Stimulated activated CD8-positive, alpha-beta memory T cell treated with anti-CD3 and anti-CD28 coated beads, Interleukin-7, amount 100 ng/mL, for 24 hours (primary cell): Measurements from ENCODE around the gene CABP1.
"Not testable (repeated sequence)": the region's sequence is repeated elsewhere in the genome, so short reads cannot be mapped to it uniquely, and the experiment has no call there.

ENCODE experiments used
- DNase-seq: peaks from one replicate; pipeline ENCODE4 v3.0.0-alpha.2; 2020; ENCODE audit warnings: low read depth

The CABP1 gene

GRCh38 chr12:120668091-120668867, 27.9 kb downstream of the CABP1 start:
- no peak for DNase-seq

GRCh38 chr12:120668868-120669840, 28.7 kb downstream of the CABP1 start:
- no peak for DNase-seq

DNA sequence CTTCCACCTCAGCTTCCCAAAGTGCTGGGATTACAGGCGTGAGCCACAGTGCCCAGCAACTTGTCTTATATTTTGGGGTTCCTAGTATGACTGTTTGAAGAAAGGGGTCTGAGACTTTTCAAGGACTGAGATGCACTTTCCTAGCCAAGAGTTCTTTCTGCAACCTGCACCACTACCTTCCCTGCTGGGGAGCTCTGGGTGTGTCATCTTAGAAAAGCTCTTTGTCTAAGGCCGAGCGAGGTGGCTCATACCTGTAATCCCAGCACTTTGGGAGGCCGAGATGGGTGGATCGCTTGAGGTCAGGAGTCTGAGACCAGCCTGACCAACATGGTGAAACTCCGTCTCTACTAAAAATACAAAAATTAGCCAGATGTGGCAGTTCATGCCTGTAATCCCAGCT, 29.8 kb downstream of the CABP1 start:
- DNase-seq, result not testable (repeated sequence)

GRCh38 chr12:120670667-120671066, 30.2 kb downstream of the CABP1 start:
- DNase-seq, result no peak

DNA sequence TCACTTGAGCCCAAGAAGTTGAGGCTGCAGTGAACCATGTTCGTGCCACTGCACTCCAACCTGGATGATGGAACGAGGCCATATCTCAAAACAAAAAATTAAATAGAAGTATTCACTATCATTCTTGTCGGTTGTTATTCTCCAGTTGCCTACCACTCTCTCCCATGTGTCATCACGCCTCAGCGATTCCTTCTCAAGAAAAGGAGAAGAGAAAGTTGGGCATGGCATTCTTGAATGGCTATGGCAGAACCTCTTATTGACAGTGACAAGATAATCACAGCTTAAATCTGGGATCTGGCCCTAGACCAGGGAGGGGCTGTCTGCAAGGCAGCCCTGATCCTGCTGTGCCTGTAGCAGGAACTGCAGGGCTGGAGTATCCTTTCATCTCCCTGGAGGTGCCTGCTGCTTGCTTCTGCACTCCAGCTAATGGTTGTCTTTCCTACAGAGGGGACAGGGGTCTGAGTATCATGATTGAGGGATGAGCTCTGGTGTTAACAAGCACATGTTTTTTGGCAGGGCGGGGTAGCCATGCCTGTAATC, 33.7 kb downstream of the CABP1 start:
- DNase-seq, result no peak

DNA sequence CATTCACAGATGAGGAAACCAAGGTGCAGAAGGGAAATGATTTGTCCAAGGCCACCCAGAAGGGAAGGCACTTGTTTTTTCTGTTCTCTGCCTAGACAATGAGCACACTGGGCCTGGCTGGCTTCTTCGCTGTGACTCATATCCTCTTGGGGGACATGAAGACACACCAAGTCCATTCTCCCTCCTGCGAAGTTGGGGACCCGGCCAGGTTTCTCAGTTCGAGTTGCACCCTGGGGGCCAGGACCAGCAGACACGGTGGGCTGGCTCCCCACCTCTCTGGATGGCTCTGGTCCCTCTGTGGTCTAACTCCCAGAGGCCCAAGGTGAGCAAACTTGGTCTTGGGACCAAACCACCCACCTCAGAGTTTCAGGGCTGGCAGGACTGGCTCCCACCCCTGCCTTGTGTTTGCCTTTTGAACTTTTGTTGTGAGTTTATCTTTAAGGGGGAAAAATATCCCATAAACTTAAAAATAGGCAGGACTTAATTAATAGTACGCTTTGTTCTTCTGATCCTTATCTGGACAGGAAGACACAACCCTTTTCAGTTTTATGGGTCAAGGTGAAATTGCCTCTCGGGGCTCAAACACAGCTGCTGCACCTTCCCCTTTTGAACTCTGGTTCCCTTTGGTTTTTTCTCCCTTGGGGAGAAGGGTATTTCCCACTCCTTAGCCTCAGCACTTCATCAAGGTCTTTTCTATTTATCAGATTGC, 37.5 kb downstream of the CABP1 start:
- no peak for DNase-seq

- no peak for DNase-seq
Observed at GRCh38 chr12:120678572-120678971, 38.1 kb downstream of the CABP1 start.

DNA sequence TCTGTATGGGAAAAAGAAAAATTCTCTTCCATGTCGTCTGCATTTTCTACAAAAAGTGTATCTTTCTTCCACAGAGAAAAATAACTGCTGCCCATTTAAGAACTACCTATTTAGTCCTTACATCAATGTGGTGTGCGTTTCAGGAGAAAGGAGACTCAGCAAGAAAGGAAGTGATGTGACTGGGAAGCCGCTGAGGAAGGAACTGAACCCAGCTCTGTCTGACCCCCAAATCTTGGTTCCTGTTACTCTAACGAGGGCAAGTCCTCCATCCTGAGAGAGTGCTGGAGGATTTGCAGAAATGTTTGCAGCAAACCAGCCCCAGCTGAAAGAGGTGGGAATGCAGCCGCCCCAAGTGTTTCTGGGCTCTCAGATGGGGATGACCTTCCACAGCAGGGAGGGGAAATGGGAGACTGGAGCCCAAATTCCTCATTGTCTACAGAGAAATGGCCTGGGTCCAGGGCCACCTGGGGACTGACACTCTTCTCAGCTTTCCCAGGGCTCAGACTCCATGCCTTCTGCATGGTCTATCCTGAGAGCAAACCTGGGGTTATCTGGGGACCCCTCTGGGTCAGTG, 39.8 kb downstream of the CABP1 start:
- no peak for DNase-seq

DNA sequence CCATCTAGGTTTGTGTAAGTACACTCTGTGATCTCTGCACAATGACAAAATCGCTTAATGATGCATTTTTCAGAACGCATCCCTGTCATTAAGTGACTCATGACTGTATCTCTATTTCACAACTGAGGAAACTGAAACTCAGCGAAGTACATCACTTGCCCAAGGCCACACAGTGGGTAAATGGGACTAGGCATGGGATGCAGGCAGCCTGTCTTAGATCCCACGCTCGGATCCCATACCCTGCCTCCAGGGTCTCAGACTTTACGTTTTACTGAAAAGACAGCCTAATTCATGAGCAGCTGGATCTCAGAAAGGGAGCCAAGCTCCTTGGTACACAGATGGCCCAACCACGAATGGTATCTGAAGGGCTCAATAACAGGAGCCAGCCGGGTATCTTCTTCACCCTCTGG, 44.1 kb downstream of the CABP1 start:
- no peak for DNase-seq

DNA sequence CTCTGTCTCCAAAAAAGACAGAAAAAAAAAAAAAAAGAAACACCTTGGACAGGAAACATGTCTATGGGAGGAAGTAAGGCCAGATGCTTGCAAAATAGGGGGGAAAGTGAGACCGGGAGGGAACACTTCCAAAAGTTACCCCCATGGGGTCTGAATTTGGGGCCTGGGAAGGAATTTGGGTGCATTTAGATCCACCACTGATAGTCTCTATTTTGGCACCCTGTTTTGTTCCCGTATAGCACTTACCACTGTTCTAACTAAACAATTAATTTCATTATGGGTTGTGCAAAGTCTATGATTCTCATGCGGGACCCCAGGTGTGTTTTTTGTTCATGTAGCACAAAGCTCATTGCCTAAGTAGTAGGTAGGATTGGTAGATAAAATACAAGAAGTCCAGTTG, 45.1 kb downstream of the CABP1 start:
- no peak for DNase-seq

GRCh38 chr12:120686151-120686689, 45.8 kb downstream of the CABP1 start:
- DNase-seq, result peak; percentile 93

DNA sequence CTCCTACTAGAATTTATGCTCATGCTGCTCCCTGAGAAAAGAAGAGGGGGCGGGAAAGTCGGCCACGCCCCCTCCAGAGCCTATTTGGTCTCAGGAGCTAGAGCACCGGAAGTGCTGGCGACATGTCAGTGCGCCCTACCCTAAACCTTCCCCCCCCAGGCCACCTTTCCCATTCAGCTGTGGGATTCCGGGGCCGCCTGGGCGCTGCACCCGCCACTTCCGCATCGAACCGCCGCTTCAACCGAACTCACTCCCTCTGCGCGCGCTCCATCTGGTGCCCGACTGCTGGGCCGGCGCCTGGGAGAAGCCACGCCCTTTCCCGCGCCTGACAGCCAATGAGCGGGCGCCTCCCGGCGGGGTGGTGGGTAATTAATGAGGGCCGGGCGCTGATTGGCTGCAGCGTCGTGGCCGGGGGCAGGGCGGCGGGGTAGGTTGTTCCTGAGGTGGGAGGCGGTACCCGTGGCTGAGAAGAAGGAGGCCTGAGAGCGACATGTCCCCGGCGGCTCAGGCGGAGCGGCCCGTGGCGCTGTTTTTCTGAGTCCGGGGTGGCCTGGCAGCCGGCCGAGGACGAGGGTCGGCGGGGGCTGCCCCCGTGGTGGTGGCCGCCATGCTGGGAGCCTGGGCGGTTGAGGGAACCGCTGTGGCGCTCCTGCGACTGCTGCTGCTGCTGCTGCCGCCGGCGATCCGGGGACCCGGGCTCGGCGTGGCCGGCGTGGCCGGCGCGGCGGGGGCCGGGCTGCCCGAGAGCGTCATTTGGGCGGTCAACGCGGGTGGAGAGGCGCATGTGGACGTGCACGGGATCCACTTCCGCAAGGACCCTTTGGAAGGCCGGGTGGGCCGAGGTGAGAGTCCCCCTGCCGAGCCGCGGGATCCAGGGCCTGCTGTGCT, 46.5 kb downstream of the CABP1 start, which contains the start of gene MLEC:
Gene MLEC (plus strand): TSS at position 460 of the 888 bp plus-strand sequence. CDS start 148 bp downstream, at position 608.
- peak; percentile 98 for DNase-seq

DNA sequence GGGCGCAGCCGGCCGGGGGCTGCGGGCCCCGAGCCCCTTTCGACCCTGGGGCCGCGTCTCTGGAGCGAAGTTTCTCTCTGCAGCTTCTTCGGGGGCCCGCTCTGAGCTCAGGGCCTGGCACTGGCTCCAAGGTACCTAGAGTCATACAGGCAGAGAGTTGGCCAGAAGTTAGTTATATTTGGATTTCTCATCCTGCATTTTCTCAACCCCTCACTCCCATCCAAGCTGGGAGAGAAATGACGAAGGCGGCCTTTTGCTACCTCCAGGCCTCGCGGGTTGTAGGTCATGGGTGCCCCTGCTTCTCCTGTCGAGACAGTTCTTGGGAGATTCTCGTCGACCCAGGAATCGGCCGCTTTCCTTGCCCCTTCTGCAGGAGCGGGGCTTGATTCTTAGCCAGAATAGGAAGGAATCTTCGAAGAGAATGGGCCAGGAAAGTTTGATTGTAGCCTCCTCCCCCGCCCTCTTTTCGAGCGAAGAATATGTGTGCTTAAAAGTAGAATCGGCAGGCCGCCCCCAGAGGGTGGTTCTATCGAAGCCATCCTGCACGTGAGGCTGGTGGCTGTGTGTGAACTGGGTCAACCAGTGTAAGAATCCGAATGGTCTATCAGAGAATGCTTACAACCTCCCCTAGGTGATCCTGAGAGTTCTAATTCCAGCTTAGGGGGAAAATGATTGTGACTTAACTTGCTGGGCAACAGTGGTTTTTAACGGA, 47.3 kb downstream of the CABP1 start:
- no peak for DNase-seq

DNA sequence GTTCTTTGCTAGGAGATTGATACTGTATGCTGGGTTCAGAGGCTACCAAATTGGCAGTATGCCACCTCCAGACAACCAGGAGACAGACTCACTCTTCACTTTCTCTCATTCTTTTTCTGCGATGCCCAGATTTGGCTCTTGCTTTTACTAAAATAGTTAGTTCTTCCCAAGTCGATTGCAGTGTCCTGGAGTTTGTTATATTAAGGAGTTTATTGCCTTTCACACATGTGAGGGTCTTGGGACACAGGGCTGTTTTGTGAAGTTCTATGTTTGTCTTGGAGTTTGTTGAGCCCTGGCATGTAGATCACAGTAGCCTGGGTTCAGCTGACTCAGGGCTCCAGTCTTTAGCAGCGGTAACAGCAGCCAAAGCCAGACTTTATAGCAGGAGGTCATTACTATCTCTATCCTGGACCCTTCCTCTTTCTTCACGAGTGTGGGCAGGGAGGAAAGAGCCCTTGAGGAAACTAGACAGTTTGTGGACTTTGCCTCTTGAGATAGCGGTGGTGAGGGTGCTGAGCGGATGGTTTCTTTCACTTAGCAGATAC, 48.2 kb downstream of the CABP1 start:
- no peak for DNase-seq

DNA sequence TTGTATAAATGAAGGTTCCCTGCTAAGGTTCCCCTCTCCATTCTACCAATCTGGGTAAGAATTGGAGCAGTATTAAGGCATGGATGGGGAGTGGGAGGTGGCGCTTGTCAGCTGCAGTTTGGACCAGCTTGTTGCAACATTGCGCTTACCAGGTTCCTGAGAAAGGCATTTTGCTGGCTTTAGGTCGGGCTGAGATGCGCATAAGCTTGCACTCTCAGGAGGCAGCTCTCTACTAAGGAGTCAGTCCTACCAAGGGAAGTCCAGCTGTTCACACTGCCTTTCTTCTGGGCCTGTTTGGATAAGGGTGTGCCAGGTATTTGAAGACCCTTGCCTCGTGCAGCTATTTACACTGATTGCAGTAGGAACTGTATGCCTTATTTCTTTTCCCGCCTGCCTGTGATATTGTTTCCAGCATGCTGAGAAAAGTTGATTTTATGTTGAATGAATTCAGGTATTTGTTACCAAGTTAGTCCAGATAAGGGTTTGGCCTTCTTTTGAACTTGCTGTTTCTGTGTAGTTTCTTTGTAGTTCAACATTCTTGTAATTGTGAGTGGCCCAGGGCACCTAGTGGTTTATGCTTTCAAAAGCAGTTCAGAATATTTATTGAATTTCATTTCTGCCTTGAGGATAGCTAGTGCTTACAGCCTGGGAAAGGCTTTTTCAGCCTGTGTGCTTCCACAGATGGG, 49.1 kb downstream of the CABP1 start:
- no peak for DNase-seq

DNA sequence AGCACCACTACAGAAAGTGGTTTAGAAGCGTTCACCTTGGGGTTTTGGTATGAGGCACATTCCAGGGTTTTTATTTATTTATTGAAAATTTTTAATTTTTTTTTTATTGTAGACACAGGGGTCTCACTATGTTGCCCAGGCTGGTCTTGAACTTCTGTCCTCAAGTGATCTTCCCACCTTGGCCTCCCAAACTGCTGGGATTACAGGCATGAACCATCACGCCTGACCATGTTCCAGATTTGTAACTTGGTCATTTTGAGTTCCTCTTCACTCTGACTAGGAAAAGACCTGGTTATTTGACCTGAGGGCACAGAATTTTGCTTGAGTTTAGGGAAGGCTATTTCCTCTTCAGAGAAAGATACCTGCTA, 49.6 kb downstream of the CABP1 start:
- no peak for DNase-seq

GRCh38 chr12:120690978-120691377, 50.6 kb downstream of the CABP1 start:
- DNase-seq, result no peak

- no peak for DNase-seq
Observed at GRCh38 chr12:120692524-120693033, 52.2 kb downstream of the CABP1 start.

DNA sequence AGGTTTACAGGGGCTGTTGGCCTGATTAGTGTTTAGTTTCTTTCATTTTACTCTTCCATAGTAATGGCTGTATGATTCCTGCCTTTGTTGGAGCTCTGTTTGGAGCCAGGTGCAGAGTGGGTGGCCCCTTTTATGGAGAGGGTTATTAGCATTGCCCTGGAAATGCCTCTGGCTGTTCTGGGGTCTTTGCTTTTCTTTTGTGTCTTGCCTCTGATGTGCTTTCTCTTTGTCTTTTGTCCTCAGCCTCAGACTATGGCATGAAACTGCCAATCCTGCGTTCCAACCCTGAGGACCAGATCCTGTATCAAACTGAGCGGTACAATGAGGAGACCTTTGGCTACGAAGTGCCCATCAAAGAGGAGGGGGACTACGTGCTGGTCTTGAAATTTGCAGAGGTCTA, 53.4 kb downstream of the CABP1 start:
- DNase-seq, result no peak
